Right atrium auricular region (tissue), 2 donors: Measurements from ENCODE around the gene CNTN6. TPM values are rescaled to one million over a fixed set of nuclear protein-coding genes. Genes with fewer than 3 reads are reported as not detected.

Experiments used
- DNase-seq: peaks from one replicate; pipeline ENCODE4 v3.0.0-alpha.2; 2019; ENCODE audit warnings: low spot score
- H3K27ac ChIP-seq, 2 donors: fragments of 200-600 bp; sonication (generic); 1 replicate in 1 of 2; 2 replicates in 1 of 2; pipeline ENCODE4 v1.5.1; 2016 to 2019
- H3K27me3 ChIP-seq, 2 donors: fragments of 200-600 bp; sonication (generic); one replicate each; pipeline versions ENCODE4 v1.5.1 to v1.6.0; 2017 to 2019
- H3K36me3 ChIP-seq: fragments of 200-600 bp; sonication (generic); one replicate; pipeline ENCODE4 v1.5.1; 2016
- H3K4me1 ChIP-seq, 2 donors: fragments of 200-600 bp; sonication (generic); one replicate each; pipeline versions ENCODE4 v1.5.1 to v1.6.0; 2017 to 2019
- H3K4me3 ChIP-seq, 2 donors: fragments of 200-600 bp; sonication (generic); 1 replicate in 1 of 2; 2 replicates in 1 of 2; pipeline ENCODE4 v1.5.1; 2017 to 2019; ENCODE audit warnings: mild to moderate bottlenecking in 1 of 2, moderate library complexity in 1 of 2
- H3K9me3 ChIP-seq, 2 donors: fragments of 200-600 bp; sonication (generic); one replicate each; pipeline ENCODE4 v1.5.1; 2019
- CTCF ChIP-seq, 2 donors: fragments of 200-600 bp; sonication (generic); IDR thresholded peaks; one replicate each; pipeline ENCODE4 v1.5.1; 2019; ENCODE audit warnings: antibody characterized with exemption in 2 of 2
- total RNA-seq, 2 donors: library from RNA; depleted of rRNA; stranded (reverse); fragments of >200 nt; gene quantifications; one replicate each; pipeline ENCODE4 v1.1.0, GENCODE V29; 2016

The CNTN6 gene
- total RNA-seq, 2 donors from 2014 or later, result 0.28 TPM; not detected in 1

- no peaks in the 10 kb centered on the region for H3K36me3 ChIP-seq
- TF ChIP-seq CTCF (IDR thresholded peaks at IDR 0.05), result no peak
- DNase-seq, result no peak
- H3K4me1 ChIP-seq, result no peaks in the 10 kb centered on the region
- H3K27ac ChIP-seq, result no peak overlapping the region
- H3K9me3 ChIP-seq, result no peaks in the 10 kb centered on the region
- H3K4me3 ChIP-seq, result no peak overlapping the region
- no peaks in the 10 kb centered on the region for H3K27me3 ChIP-seq
Observed at GRCh38 chr3:1227111-1227510, 134.3 kb downstream of the CNTN6 start.

- no peak overlapping the region for H3K27ac ChIP-seq
- H3K9me3 ChIP-seq, result no peaks in the 10 kb centered on the region
- no peaks in the 10 kb centered on the region for H3K27me3 ChIP-seq
- H3K4me1 ChIP-seq, result no peaks in the 10 kb centered on the region
- no peak for DNase-seq
- no peak for TF ChIP-seq CTCF (IDR thresholded peaks at IDR 0.05)
- no peak overlapping the region for H3K4me3 ChIP-seq
- H3K36me3 ChIP-seq, result no peaks in the 10 kb centered on the region
Observed at GRCh38 chr3:1228289-1228688, 135.5 kb downstream of the CNTN6 start.

GRCh38 chr3:1230920-1231319, 138.1 kb downstream of the CNTN6 start:
- H3K4me3 ChIP-seq, result no peak overlapping the region
- H3K9me3 ChIP-seq, result no peaks in the 10 kb centered on the region
- no peaks in the 10 kb centered on the region for H3K36me3 ChIP-seq
- no peak overlapping the region for H3K27ac ChIP-seq
- no peak for TF ChIP-seq CTCF (IDR thresholded peaks at IDR 0.05)
- DNase-seq, result no peak
- H3K27me3 ChIP-seq, result no peaks in the 10 kb centered on the region
- no peaks in the 10 kb centered on the region for H3K4me1 ChIP-seq

- no peaks in the 10 kb centered on the region for H3K4me1 ChIP-seq
- no peaks in the 10 kb centered on the region for H3K36me3 ChIP-seq
- no peak overlapping the region for H3K27ac ChIP-seq
- no peaks in the 10 kb centered on the region for H3K27me3 ChIP-seq
- TF ChIP-seq CTCF (IDR thresholded peaks at IDR 0.05), result no peak
- H3K9me3 ChIP-seq, result no peaks in the 10 kb centered on the region
- no peak overlapping the region for H3K4me3 ChIP-seq
- no peak for DNase-seq
Observed at GRCh38 chr3:1232276-1232675, 139.5 kb downstream of the CNTN6 start.

GRCh38 chr3:1235526-1236120, 142.8 kb downstream of the CNTN6 start:
- Histone ChIP-seq H3K4me1 (no peaks in the 10 kb centered on the region), H3K4me3 (no peak overlapping the region), H3K27me3 (no peaks in the 10 kb centered on the region), H3K27ac (no peak overlapping the region), H3K9me3 (no peaks in the 10 kb centered on the region), H3K36me3 (no peaks in the 10 kb centered on the region)
- no peak for DNase-seq
- no peak for TF ChIP-seq CTCF (IDR thresholded peaks at IDR 0.05)
